K562 (cell line): Measurements from ENCODE around the gene DOP1B. TPM values are rescaled to one million over a fixed set of nuclear protein-coding genes. Genes with fewer than 3 reads are reported as not detected.

Experiments
- ATAC-seq: fragments of 200-7000 bp; cut with Tn5 transposase; 3 replicates; pipeline ENCODE4 v1.9.1; 2020; ENCODE audit warnings: moderate library complexity
- BruUV-seq: library from RNA; stranded (reverse); fragments of 400-500 nt; replicated peaks from 2 replicates; lab custom pipeline; 2021; lab: Mats Ljungman, UMichigan
- CTCF ChIA-PET: fragments of 300-600 bp; formaldehyde crosslinking; extraction: SDS; loops from one replicate; lab custom pipeline; 2021; ENCODE audit warnings: low intra/inter-chr PET ratio; lab: Yijun Ruan, JAX
- POLR2A ChIA-PET: fragments of 300-600, 350-650 bp; sonication (Branson Sonifier 250); formaldehyde crosslinking; extraction: SDS; loops from one replicate; lab custom pipeline; 2021; ENCODE audit warnings: antibody characterized with exemption, inconsistent platforms; lab: Yijun Ruan, JAX
- DNase-seq, 4 experiments: peaks; one replicate each; pipeline versions ENCODE4 v3.0.0 to v3.0.0-alpha.2; 2011 to 2018; ENCODE audit warnings: low spot score in 3 of 4, mixed read lengths in 3 of 4; ENCODE audit errors: extremely low read depth in 1 of 4
- FAIRE-seq: peaks from 2 replicates; lab custom pipeline; 2011; peaks lifted over from hg19 to GRCh38; lab: Jason Lieb, UNC
- H2AFZ ChIP-seq: 2 replicates; pipeline ENCODE4 v1.6.0; 2011; ENCODE audit warnings: low read depth, low read length, control low read depth, inconsistent platforms
- H3K27ac ChIP-seq: fragments of 200-600 bp; 3 replicates; pipeline ENCODE4 v1.8.0; 2011; ENCODE audit warnings: low read depth, mild to moderate bottlenecking, control low read depth, inconsistent platforms, low read length, moderate library complexity, mixed read lengths; ENCODE audit errors: extremely low read depth
- H3K27me3 ChIP-seq, 2 experiments: fragments of 300-600 bp in 1 of 2; 2 replicates in 1 of 2; 3 replicates in 1 of 2; pipeline versions ENCODE4 v1.6.0 to v1.8.0; 2011; ENCODE audit warnings: inconsistent platforms in 2 of 2, low read length in 2 of 2, mild to moderate bottlenecking in 1 of 2, mixed read lengths in 1 of 2, moderate library complexity in 1 of 2; ENCODE audit not compliant: control insufficient read depth in 2 of 2, insufficient read depth in 2 of 2
- H3K36me3 ChIP-seq: fragments of 300-600 bp; 3 replicates; pipeline ENCODE4 v1.8.0; 2011; ENCODE audit warnings: mild to moderate bottlenecking, low read length, inconsistent platforms; ENCODE audit not compliant: control insufficient read depth, insufficient read depth
- H3K4me1 ChIP-seq, 2 experiments: fragments of 200-600 bp in 1 of 2; replicated peaks in 1 of 2; 2 replicates in 1 of 2; 3 replicates in 1 of 2; pipeline versions ENCODE4 v1.5.1 to v1.8.0; 2011; ENCODE audit warnings: inconsistent platforms in 2 of 2, low read length in 2 of 2, mild to moderate bottlenecking in 1 of 2, mixed read lengths in 1 of 2, moderate library complexity in 1 of 2; ENCODE audit not compliant: control insufficient read depth in 2 of 2, insufficient read depth in 2 of 2
- H3K4me2 ChIP-seq: 2 replicates; pipeline ENCODE4 v1.6.1; 2011; ENCODE audit warnings: low read length, control low read depth, inconsistent platforms, mixed read lengths; ENCODE audit not compliant: insufficient read depth
- H3K4me3 ChIP-seq: fragments of 200-600 bp; sonication (generic), shearing (Covaris generic); 2 replicates; pipeline ENCODE4 v1.5.1; 2016; ENCODE audit warnings: control low read depth, inconsistent platforms
- H3K79me2 ChIP-seq: fragments of 200-600 bp; 3 replicates; pipeline ENCODE4 v1.8.0; 2011; ENCODE audit warnings: low read length, inconsistent platforms; ENCODE audit not compliant: control insufficient read depth, insufficient read depth
- H3K9ac ChIP-seq, 2 experiments: 2 replicates each; pipeline versions ENCODE4 v1.6.0 to v1.6.1; 2011; ENCODE audit warnings: low read depth in 2 of 2, low read length in 2 of 2, control low read depth in 1 of 2, inconsistent platforms in 1 of 2, mild to moderate bottlenecking in 1 of 2, mixed read lengths in 1 of 2; ENCODE audit not compliant: insufficient read depth in 1 of 2
- H3K9me1 ChIP-seq: one replicate; pipeline ENCODE4 v1.6.0; 2011; ENCODE audit warnings: inconsistent platforms, mild to moderate bottlenecking, low read length, moderate library complexity; ENCODE audit not compliant: control insufficient read depth, insufficient read depth
- H3K9me3 ChIP-seq: replicated peaks from 2 replicates; pipeline ENCODE4 v1.5.1; 2011; ENCODE audit warnings: low read depth, low read length, inconsistent platforms; ENCODE audit not compliant: control insufficient read depth, insufficient read depth
- H4K20me1 ChIP-seq: replicated peaks from 2 replicates; pipeline ENCODE4 v1.6.1; 2011; ENCODE audit warnings: low read length, inconsistent platforms, mixed read lengths; ENCODE audit not compliant: control insufficient read depth, insufficient read depth
- ATF3 ChIP-seq, 2 experiments: fragments of 450-650 bp in 1 of 2; sonication (generic) in 1 of 2; formaldehyde crosslinking in 1 of 2; IDR thresholded peaks in 1 of 2; conservative IDR thresholded peaks in 1 of 2; 2 replicates each; pipeline versions ENCODE4 v1.6.1 to v1.8.1; 2016 to 2023; ENCODE audit warnings: mild to moderate bottlenecking in 2 of 2, moderate library complexity in 2 of 2, inconsistent platforms in 1 of 2, missing genetic modification reagents in 1 of 2
- BRCA1 ChIP-seq, 2 experiments: fragments of 450-650 bp in 1 of 2; sonication (generic) in 1 of 2; formaldehyde crosslinking in 1 of 2; IDR thresholded peaks; 2 replicates each; pipeline versions ENCODE4 v1.5.0 to v1.6.1; 2017 to 2020; ENCODE audit warnings: mild to moderate bottlenecking in 1 of 2, missing genetic modification reagents in 1 of 2
- CBFB ChIP-seq: sonication (generic); formaldehyde crosslinking; IDR thresholded peaks from 2 replicates; pipeline ENCODE4 v1.4.0; 2020; ENCODE audit warnings: mild to moderate bottlenecking, missing genetic modification reagents
- CUX1 ChIP-seq: fragments of 200-800 bp; sonication (Bioruptor generic); IDR thresholded peaks from 2 replicates; pipeline ENCODE4 v1.6.1; 2016; ENCODE audit warnings: missing genetic modification characterization, missing compliant biosample characterization
- EGR1 ChIP-seq: fragments of 450-650 bp; conservative IDR thresholded peaks from 2 replicates; pipeline ENCODE4 v1.6.1; 2017; ENCODE audit warnings: mild to moderate bottlenecking
- WGBS: fragments of 100-300 bp; shearing (Covaris generic); methylation state at CpG from one replicate; pipeline ENCODE4 v1.1.6; 2016; ENCODE audit warnings: low coverage, mixed read lengths; ENCODE audit not compliant: insufficient coverage; ENCODE audit errors: missing lambda C conversion rate; 5-methylcytosine and 5-hydroxymethylcytosine counted together
- in situ Hi-C: fragments of 300-500 bp; cut with MboI; formaldehyde crosslinking; loops from 4 replicates; pipeline ENCODE4 v1.15.0; 2018; ENCODE audit warnings: inconsistent platforms, mixed read lengths
- intact Hi-C: fragments of 100-400 bp; cut with micrococcal nuclease; formaldehyde crosslinking; loops from 2 replicates; pipeline ENCODE4 v1.14.2; 2022
- polyA plus RNA-seq, 8 experiments: library from polyadenylated mRNA; depleted of rRNA in 4 of 8; stranded (reverse) in 5 of 8; unstranded in 3 of 8; fragments of >200 nt; fragmentation: Nextera tagmentation in 2 of 8; fragmentation: Illumina TruSeq in 1 of 8; extraction: Ambion mirVana in 2 of 8; extraction: Trizol in 1 of 8; gene quantifications; 2 replicates each; pipeline versions ENCODE4 v1.2.1 to v1.2.3, GENCODE V29; 2011 to 2014; ENCODE audit warnings: inconsistent platforms in 1 of 8, missing spikeins in 1 of 8
- total RNA-seq, 7 experiments: library from RNA; depleted of rRNA in 6 of 7; stranded (reverse); fragments of >200 nt in 6 of 7; fragmentation: Illumina TruSeq in 2 of 7; extraction: Trizol in 2 of 7; gene quantifications; 2 replicates each; pipeline versions ENCODE4 v1.2.1 to v1.2.3, GENCODE V29; 2011 to 2021; ENCODE audit warnings: low replicate concordance in 1 of 7

Gene DOP1B
- total and polyA plus RNA-seq, 9 of the 15 experiments (the other 6 are each of a cell fraction or from before 2014, with no cell fraction given): 0.04 to 2.2 (median 0.68) TPM

- ChIA-PET POLR2A (interaction anchor here (0.8 kb wide), 1 partner anchor 10 kb away, joined by 4 read pairs; no protein-coding TSS in a partner anchor), CTCF (no interaction called here)
- Histone ChIP-seq H4K20me1 (peaks cover 11% of the 10 kb centered on the region; the same call in 1 of the 2 replicates), H3K4me1 (peaks cover 0 to 3% of the 10 kb centered on the region in 2 experiments; a peak in 2 of 5 replicates), H3K27me3 (peaks cover 24 to 60% of the 10 kb centered on the region in 2 experiments), H2AFZ (no peak overlapping the region), H3K27ac (no peak overlapping the region), H3K36me3 (no peaks in the 10 kb centered on the region), H3K9ac (no peak overlapping the region), H3K4me2 (no peak overlapping the region), H3K4me3 (no peak overlapping the region), H3K9me3 (no peaks in the 10 kb centered on the region; the same call in 1 of the 2 replicates), H3K9me1 (no peaks in the 10 kb centered on the region), H3K79me2 (no peaks in the 10 kb centered on the region)
- WGBS: 35% methylated on average over 22 of the region's 23 CpGs
- TF ChIP-seq ATF3 (IDR thresholded peaks at IDR 0.05): no peak
- TF ChIP-seq ATF3 (CRISPR knock-in tag; conservative IDR thresholded peaks at IDR 0.05): no peak
- TF ChIP-seq CBFB: no peak
- TF ChIP-seq EGR1: peak; percentile 66
- no peak for TF ChIP-seq CUX1
- TF ChIP-seq BRCA1 (IDR thresholded peaks at IDR 0.05): no peak
- no peak for TF ChIP-seq BRCA1 (CRISPR knock-in tag; IDR thresholded peaks at IDR 0.05)
- in situ Hi-C loops: no loop called here
- no TSS peak for BruUV-seq
- ATAC-seq (no peak), FAIRE-seq (no peak), DNase-seq (no peak)
- intact Hi-C loops: no loop called here
Observed at GRCh38 chr21:36200081-36200561, 43.5 kb downstream of the DOP1B start.
